ENCODE measurements around the gene DHRS11.

The DHRS11 gene, protein sequence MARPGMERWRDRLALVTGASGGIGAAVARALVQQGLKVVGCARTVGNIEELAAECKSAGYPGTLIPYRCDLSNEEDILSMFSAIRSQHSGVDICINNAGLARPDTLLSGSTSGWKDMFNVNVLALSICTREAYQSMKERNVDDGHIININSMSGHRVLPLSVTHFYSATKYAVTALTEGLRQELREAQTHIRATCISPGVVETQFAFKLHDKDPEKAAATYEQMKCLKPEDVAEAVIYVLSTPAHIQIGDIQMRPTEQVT

DNA sequence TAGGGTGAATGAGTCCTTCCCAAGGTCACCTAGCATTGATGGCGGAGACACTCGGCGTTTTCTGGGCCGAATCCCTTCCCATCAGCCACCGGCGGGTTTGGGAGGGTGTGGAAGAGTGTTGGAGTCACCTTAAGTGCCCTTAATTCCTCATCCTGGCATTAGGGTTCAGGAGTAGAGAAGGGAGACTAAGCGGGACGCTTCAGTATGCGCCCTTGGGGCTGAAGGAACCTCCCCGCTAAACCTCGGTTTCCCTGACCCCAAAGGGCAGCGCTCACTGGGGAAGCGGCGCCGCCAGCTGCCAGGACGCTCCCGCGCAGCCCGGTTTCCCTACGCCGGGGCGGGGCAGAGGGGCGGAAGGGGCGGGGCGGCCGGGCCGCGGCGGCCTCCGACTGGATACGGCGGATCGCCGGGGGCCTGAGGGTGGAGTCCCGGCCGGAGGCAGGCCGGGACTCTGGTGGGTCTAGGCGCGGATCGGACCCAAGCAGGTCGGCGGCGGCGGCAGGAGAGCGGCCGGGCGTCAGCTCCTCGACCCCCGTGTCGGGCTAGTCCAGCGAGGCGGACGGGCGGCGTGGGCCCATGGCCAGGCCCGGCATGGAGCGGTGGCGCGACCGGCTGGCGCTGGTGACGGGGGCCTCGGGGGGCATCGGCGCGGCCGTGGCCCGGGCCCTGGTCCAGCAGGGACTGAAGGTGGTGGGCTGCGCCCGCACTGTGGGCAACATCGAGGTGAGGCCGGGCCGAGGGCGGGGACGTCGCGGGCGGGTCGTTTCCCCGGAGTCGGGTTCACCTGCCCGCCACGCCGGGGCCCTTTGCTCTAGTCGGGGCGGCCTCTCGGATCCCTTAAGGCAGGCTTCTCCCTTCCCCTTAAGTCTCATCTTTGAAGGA is at the start of gene DHRS11:
DHRS11 (plus strand) TSS at position 446 of the 882 bp plus-strand sequence; CDS start at position 577, 131 bp downstream.
- DNase-seq (ENCODE audit: extremely low read depth, low read depth), result no peak
- TF ChIP-seq, protein P1, sequence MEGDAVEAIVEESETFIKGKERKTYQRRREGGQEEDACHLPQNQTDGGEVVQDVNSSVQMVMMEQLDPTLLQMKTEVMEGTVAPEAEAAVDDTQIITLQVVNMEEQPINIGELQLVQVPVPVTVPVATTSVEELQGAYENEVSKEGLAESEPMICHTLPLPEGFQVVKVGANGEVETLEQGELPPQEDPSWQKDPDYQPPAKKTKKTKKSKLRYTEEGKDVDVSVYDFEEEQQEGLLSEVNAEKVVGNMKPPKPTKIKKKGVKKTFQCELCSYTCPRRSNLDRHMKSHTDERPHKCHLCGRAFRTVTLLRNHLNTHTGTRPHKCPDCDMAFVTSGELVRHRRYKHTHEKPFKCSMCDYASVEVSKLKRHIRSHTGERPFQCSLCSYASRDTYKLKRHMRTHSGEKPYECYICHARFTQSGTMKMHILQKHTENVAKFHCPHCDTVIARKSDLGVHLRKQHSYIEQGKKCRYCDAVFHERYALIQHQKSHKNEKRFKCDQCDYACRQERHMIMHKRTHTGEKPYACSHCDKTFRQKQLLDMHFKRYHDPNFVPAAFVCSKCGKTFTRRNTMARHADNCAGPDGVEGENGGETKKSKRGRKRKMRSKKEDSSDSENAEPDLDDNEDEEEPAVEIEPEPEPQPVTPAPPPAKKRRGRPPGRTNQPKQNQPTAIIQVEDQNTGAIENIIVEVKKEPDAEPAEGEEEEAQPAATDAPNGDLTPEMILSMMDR (IDR thresholded peaks at IDR 0.05; ENCODE audit: low read depth, low read length), result no peak; the same call in 1 of the 2 replicates

DNA sequence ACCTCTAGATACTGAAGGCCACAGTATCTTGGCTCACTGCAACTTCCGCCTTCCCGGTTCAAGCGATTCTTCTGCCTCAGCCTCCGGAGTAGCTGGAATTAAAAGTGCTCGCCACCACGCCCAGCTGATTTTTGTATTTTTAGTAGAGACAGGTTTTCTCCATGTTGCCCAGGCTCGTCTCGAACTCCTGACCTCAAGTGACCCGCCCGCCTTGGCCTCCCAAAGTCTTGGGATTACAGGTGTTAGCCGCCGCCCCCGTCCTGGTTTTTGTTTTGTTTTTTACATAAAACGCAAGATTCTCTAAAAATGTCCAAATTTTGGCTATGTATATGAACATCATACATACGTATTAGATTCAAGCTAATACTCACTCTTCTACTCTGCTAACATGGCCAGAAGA is 48.9 kb upstream of the DHRS11 start:
- TF ChIP-seq, protein P1 (IDR thresholded peaks at IDR 0.05; ENCODE audit: low read depth, low read length), result no peak

DNA sequence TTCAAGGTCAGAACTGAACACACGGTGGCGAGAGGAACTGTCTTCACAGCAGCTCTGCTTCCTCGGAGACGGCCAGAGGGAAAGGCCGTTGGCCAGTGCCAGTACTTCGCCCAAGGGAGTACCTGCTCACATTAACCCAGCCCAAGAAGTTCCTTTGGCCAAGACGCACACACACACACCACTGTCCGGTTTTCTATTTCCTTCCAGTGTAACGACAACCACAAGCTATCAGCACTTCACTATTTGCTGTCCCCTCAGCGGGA is 47.7 kb upstream of the DHRS11 start:
- TF ChIP-seq, protein P1 (IDR thresholded peaks at IDR 0.05; ENCODE audit: low read depth, low read length), result peak; percentile 10
- no peak for DNase-seq (ENCODE audit: extremely low read depth, low read depth)

More for the DNA sequence above, 48.9 kb upstream of the DHRS11 start:
- no peak for DNase-seq (ENCODE audit: extremely low read depth, low read depth)

DNA sequence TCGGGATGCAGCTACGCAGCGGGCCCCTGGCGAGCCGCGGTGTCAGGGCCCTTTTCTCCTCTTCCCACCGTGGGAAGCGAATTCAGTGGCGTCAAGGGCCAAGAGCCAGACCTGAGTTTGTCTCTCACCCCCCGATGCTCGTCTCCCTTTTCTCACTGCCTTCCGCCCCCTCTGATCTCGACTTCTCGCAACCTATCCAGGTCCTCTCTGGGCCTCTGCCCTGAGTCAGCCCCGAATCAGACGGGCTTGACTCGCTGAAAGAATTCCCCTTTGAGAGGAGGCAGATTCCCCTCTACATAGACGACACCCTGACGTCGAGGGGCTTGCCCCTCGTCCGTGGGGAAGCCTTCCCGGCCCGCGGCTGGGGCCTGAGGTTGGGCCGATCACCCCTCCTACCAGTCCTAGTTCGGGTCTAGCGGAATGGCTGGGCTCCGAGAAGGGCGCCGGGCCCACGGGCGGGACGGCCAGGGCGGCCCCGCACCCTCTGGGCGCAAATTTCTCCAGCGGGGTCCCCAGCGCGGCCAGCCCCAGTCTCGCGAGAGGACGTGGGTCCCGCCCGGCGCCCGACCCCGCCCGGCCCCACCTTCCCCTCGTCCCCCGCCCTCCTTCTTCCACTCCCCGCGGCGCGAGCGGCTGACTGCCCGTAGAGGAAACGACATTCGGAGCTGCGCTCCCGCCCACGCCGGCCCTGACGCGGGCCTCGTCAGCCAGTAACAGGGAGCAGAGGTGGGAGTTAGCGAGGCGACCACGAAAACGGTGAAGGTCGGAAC is 47.2 kb upstream of the DHRS11 start, which contains the start of gene GGNBP2:
GGNBP2 (plus strand) TSS at position 613 of the 770 bp plus-strand sequence. CDS start 806 bp downstream, outside the sequence.
- peak; percentile 80 for DNase-seq (ENCODE audit: extremely low read depth, low read depth)
- TF ChIP-seq, protein P1 (IDR thresholded peaks at IDR 0.05; ENCODE audit: low read depth, low read length), result no peak

DNA sequence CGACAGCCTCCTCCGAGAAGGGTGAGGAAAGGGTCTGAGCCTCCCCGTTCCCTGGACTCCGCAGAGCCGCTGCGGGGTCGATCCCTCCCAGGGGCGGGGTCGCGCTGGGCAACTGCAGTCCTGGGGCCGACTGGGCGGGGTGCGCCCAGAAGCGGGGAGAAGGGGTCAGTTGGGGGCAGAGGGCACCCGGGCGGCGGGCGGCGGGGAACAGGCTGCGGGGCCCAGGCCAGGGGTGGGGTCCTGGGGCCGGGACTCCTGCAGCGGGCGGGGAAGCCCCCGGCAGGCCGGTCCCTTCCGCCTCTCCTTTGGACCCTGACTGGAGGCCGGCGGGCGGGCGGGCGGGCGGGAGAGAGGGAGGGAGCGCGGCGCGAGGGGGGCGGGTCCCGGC is 46.6 kb upstream of the DHRS11 start:
- no peak for DNase-seq (ENCODE audit: extremely low read depth, low read depth)
- TF ChIP-seq, protein P1 (IDR thresholded peaks at IDR 0.05; ENCODE audit: low read depth, low read length), result no peak

DNA sequence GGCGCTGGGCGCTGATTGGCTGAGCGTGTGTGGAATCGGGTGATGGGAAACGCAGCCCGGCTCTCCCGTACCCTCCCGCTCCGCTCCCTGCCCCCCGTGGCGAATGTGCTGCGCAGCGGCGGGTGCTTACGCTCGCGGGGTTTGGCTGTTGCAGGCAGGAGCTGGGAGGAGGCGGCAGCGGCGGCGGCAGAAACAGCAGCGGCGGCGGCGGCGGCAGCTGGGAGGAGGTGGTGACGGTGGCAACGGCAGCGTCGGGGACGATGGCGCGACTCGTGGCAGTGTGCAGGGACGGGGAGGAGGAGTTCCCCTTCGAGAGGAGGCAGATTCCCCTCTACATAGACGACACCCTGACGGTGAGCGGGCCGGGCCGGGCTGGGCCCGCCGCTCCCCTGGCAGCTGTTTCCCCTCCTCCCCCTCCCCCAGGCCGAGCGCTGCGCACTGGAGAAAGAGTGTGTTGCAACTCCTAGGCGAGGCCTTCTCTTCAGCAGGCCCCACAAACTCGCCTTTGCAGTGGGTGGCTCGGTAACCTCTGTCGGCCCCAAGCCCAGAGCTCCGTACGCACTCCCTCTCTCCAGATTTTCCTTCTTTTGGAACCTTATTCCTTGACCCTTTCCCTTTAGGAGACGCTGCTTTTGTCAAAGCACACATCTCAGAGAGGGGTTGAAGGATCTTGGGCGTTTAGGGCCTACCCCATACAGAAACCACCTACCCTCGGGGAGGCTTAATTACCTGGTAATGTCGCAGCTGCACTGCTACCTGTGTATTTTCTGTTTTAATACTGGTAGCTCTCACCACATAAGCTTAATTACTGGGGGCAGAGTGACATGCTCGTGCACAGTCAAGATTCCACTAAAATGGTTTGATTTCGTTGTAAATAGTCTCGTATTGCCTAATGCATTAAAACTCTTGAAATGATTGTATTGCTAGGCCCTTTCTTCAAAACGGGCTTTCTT is 45.9 kb upstream of the DHRS11 start:
- peak; percentile 96 for DNase-seq (ENCODE audit: extremely low read depth, low read depth)
- TF ChIP-seq, protein P1 (IDR thresholded peaks at IDR 0.05; ENCODE audit: low read depth, low read length), result no peak

Data from AG09319 (cell line).